Osteoblast (primary cell): ENCODE results near the gene CBFB. TPM values are rescaled to one million over a fixed set of nuclear protein-coding genes. Genes with fewer than 3 reads are reported as not detected.
A peak's percentile ranks its signal among the peaks of the same experiment; 100 is the strongest.

Source experiments
- DNase-seq: peaks from one replicate; pipeline ENCODE4 v3.0.0; 2011; ENCODE audit warnings: low spot score, mixed read lengths; ENCODE audit not compliant: insufficient read length; ENCODE audit errors: missing footprints
- H2AFZ ChIP-seq: 2 replicates; pipeline ENCODE4 v1.6.0; 2011; ENCODE audit warnings: mild to moderate bottlenecking, low read length
- H3K27ac ChIP-seq: 2 replicates; pipeline ENCODE4 v1.5.1; 2011; ENCODE audit warnings: mild to moderate bottlenecking, low read depth, low read length, moderate library complexity
- H3K27me3 ChIP-seq: 2 replicates; pipeline ENCODE4 v1.6.0; 2012; ENCODE audit warnings: mild to moderate bottlenecking, control low read depth, inconsistent platforms, low read length, moderate library complexity; ENCODE audit not compliant: insufficient read depth
- H3K36me3 ChIP-seq: 2 replicates; pipeline ENCODE4 v1.5.1; 2011; ENCODE audit warnings: mild to moderate bottlenecking, low read length, control low read depth, moderate library complexity; ENCODE audit not compliant: insufficient read depth
- H3K4me1 ChIP-seq: 2 replicates; pipeline ENCODE4 v1.5.1; 2011; ENCODE audit warnings: mild to moderate bottlenecking, low read length, control low read depth, moderate library complexity; ENCODE audit not compliant: insufficient read depth
- H3K4me2 ChIP-seq: 2 replicates; pipeline ENCODE4 v1.6.0; 2011; ENCODE audit warnings: mild to moderate bottlenecking, low read length; ENCODE audit not compliant: insufficient read depth
- H3K4me3 ChIP-seq: fragments of 200-600 bp; sonication (generic); 3 replicates; pipeline ENCODE4 v1.5.1; 2012; ENCODE audit warnings: mild to moderate bottlenecking, low read length, inconsistent platforms; ENCODE audit not compliant: insufficient read depth
- H3K79me2 ChIP-seq: 2 replicates; pipeline ENCODE4 v1.6.0; 2012; ENCODE audit warnings: mild to moderate bottlenecking, low read length, control low read depth, inconsistent platforms; ENCODE audit not compliant: insufficient read depth
- H3K9me3 ChIP-seq: 2 replicates; pipeline ENCODE4 v1.5.1; 2011; ENCODE audit warnings: low read depth, low read length, control low read depth
- H4K20me1 ChIP-seq: 2 replicates; pipeline ENCODE4 v1.6.0; 2012; ENCODE audit warnings: mild to moderate bottlenecking, low read length, control low read depth; ENCODE audit not compliant: insufficient read depth
- CTCF ChIP-seq: IDR thresholded peaks from 2 replicates; pipeline ENCODE4 v1.5.1; 2011; ENCODE audit warnings: mild to moderate bottlenecking, low read depth, low read length, moderate library complexity; ENCODE audit errors: extremely low read depth
- total RNA-seq: library from RNA; depleted of rRNA; stranded (reverse); fragments of >200 nt; gene quantifications from 2 replicates; pipeline ENCODE4 v1.2.3, GENCODE V29; 2012

Gene CBFB
- total RNA-seq, 1 donor = 63.0 TPM

- peaks cover 64% of the 10 kb centered on the region for H3K79me2 ChIP-seq
- H3K27ac ChIP-seq = no peak overlapping the region
- no peaks in the 10 kb centered on the region for H3K9me3 ChIP-seq
- H3K4me1 ChIP-seq = peaks cover 40% of the 10 kb centered on the region
- H3K4me2 ChIP-seq = no peak overlapping the region
- H3K4me3 ChIP-seq = no peak overlapping the region
- no peak overlapping the region for H2AFZ ChIP-seq
- no peaks in the 10 kb centered on the region for H4K20me1 ChIP-seq
- no peak for DNase-seq
- H3K36me3 ChIP-seq = peaks cover 12% of the 10 kb centered on the region
- no peak for TF ChIP-seq CTCF
- H3K27me3 ChIP-seq = no peaks in the 10 kb centered on the region
These were observed 83.0 kb downstream of the CBFB start for GRCh38 chr16:67111951-67112444.

GRCh38 chr16:67112591-67113399, 83.8 kb downstream of the CBFB start:
- no peak for DNase-seq
- H3K4me3 ChIP-seq = no peak overlapping the region
- no peak overlapping the region for H2AFZ ChIP-seq
- H3K27me3 ChIP-seq = no peaks in the 10 kb centered on the region
- H3K9me3 ChIP-seq = no peaks in the 10 kb centered on the region
- H3K79me2 ChIP-seq = peaks cover 72% of the 10 kb centered on the region
- peaks cover 12% of the 10 kb centered on the region for H3K36me3 ChIP-seq
- no peaks in the 10 kb centered on the region for H4K20me1 ChIP-seq
- H3K4me2 ChIP-seq = no peak overlapping the region
- TF ChIP-seq CTCF = no peak
- H3K4me1 ChIP-seq = peaks cover 40% of the 10 kb centered on the region
- H3K27ac ChIP-seq = no peak overlapping the region

GRCh38 chr16:67114793-67115192, 85.8 kb downstream of the CBFB start:
- H4K20me1 ChIP-seq = peaks cover 7% of the 10 kb centered on the region
- DNase-seq = no peak
- H3K36me3 ChIP-seq = peaks cover 12% of the 10 kb centered on the region
- peak overlapping the region; percentile 49 for H3K4me2 ChIP-seq
- H3K27me3 ChIP-seq = no peaks in the 10 kb centered on the region
- no peak overlapping the region for H3K4me3 ChIP-seq
- no peak overlapping the region for H2AFZ ChIP-seq
- no peaks in the 10 kb centered on the region for H3K9me3 ChIP-seq
- no peak for TF ChIP-seq CTCF
- peaks cover 86% of the 10 kb centered on the region for H3K79me2 ChIP-seq
- peaks cover 33% of the 10 kb centered on the region for H3K4me1 ChIP-seq
- H3K27ac ChIP-seq = peak overlapping the region; percentile 89

GRCh38 chr16:67115639-67116038, 86.7 kb downstream of the CBFB start:
- H2AFZ ChIP-seq = no peak overlapping the region
- H3K27me3 ChIP-seq = no peaks in the 10 kb centered on the region
- peak overlapping the region; percentile 89 for H3K27ac ChIP-seq
- peaks cover 10% of the 10 kb centered on the region for H4K20me1 ChIP-seq
- H3K4me3 ChIP-seq = no peak overlapping the region
- peaks cover 86% of the 10 kb centered on the region for H3K79me2 ChIP-seq
- peaks cover 28% of the 10 kb centered on the region for H3K4me1 ChIP-seq
- no peak for TF ChIP-seq CTCF
- DNase-seq = peak; percentile 98
- peaks cover 19% of the 10 kb centered on the region for H3K36me3 ChIP-seq
- H3K9me3 ChIP-seq = no peaks in the 10 kb centered on the region
- peak overlapping the region; percentile 49 for H3K4me2 ChIP-seq
